CMK (cell line): ENCODE data around the gene GAREM1.
"Not testable (repeated sequence)": the region's sequence is repeated elsewhere in the genome, so short reads cannot be mapped to it uniquely, and the experiment has no call there.

Experiments
- DNase-seq: peaks from one replicate; pipeline ENCODE4 v3.0.0-alpha.2; 2010; ENCODE audit warnings: low read depth

The GAREM1 gene

DNA sequence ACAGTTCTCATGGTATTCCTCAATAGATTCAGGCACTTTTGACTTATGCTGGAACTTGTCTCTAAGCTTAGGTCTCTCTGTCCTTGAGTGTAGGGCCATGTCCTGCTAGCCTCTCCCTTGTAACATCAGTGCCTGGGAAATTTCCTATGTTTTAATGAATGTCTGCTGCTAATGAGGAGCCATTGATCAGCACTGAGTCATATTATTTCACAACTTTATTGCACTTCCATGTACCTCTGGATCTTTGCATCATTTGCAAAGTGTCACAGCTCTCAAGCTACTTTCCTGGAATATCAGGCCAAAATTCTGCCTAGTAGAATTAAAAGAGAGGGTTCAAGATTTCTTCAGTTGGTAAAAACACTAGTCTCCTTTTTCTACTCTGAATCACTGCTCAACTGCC, 102.5 kb downstream of the GAREM1 start:
- no peak for DNase-seq

DNA sequence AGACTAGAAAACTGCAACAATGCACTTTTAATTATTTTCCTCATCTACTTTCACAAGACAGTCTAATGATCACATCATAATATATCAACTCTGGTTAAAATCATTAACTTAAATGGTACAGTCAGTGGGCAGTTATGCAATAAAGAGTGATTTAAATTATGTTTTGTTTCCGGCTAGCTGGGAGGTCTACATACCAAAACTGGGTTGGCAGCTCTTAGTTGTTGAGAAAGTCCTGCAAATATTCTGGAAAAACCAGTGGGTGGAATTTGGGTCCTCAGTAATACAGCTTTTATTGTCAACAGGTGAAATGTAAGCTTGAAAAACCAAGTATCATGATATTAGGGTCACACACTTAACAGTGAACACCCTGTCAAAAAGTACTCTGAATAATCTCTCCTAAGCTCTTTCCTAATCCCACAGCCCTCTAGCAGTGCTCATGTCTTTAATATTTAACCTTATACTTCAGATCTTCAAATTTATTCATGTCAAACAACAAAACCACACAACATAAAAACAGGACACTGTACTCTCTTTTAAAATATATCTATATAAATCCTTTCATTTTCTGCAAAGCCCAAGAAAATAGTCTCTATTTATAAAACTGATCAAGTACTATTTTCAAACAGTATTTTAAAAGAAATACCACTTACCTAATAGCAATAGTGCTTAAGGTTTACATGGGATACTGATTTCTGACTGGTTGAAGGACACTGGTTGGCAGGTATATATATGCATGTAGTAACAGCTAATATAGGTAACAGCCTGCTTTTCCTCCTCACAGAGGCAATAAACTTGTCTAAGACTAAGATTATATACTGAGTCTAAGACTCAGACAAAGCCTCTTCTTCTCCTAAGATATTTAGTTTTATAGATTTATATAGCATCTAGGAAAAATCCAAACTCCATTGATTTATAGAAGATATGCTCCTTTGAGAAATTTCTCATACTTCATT, 103.8 kb downstream of the GAREM1 start:
- no peak for DNase-seq

DNA sequence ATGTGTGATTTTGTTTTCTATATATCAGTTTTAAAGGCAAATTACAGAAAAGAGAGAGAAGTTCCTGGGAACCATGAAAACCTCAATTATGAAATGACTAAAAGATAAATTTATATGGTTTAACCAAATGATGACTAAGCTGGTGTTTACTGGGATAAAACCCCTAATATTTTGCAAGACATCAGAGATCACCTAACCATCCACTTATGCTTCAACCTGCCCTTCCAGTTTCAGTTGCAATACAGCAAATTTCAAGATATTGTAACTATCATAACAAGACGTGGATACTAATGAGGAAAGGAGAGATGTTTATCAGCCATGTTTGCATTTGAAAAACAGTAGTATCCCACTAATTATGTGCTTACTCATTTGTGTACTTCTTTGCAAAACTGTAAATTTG, 108.2 kb downstream of the GAREM1 start:
- no peak for DNase-seq

DNA sequence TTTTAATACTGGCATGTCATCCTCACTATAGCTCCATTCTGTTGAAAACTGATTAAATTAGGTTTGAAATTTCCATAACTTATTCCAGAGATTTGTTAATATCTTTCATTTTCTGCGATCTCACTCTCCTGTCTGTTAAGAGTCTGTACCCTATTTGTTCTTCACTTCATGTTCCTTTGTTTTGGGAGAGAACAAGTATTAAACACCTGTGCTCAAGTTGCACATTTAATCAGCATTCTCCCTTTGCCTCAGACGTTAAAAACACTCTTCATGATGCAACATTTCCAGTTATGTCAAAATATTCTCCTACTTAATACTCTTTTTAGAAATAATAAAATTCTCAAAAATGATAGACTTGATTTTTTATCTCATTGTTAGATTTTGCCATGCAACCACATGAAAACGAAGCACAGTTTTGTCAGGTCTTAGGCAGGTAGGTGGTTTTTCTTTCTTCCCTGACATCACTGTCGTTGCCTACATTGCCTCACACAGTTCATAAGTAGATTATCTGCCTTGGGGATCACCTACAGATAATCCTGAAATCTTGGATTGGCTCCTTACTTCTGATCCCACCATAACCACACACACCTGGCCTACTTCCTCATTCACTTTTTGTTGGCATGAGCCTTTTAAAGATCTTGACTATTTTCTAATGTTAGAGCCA, 109.9 kb downstream of the GAREM1 start:
- no peak for DNase-seq

DNA sequence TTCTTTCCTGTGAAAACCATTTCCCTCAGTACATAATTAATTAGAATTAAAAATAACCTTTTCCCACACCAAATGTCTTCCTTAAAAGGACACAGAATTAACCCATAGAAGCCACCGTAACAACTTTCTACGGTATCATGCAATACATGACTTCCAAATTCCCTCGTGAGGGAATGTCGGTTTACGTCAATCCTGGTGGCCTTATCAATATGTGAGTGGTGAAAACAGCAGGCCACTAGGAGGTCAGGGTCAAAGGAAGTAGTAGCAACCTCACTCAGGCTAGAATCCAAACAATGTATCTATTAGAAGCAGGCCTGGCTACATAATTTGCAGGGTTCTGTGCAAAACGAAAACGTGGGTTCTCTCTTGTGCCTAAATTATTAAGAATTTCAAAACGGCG, 112.2 kb downstream of the GAREM1 start:
- no peak for DNase-seq

DNA sequence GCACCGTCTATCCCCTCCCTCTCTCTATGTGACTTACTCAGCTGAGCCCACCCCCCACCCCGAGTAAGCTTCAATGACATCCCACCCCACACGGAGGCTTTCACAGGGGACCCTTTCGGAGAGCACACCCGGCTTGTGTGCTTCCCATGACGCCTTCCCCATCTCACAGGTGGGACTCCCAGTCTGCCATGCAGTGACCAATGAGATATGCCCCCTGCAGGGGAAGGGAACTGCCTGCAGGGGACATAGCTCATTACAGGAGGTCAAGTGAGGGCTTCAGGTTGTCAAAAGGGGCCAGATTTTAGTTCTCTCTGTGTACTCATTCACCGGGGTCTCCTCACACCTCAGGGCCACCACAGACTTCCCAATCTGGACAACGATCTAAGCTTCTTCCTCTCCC, 112.6 kb downstream of the GAREM1 start:
- no peak for DNase-seq

DNA sequence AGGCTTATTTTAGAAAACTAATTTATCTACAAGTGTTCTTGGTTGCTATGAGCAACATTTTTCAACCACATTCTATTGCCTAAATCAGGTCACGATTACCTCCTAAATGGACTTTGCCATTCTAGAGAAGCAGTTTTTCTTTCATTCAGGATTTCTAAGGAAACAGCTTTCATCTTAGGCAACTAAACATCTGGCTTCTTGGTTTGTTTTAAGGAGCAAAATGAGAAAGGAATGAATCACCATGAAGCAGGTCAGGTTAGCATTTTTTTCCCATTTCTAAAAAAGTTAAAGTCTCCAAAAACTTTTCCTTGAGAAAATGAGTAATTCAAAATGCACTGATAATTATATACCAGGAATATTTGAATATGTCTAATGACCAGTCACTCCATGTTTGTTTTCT, 114.8 kb downstream of the GAREM1 start:
- DNase-seq: no peak

DNA sequence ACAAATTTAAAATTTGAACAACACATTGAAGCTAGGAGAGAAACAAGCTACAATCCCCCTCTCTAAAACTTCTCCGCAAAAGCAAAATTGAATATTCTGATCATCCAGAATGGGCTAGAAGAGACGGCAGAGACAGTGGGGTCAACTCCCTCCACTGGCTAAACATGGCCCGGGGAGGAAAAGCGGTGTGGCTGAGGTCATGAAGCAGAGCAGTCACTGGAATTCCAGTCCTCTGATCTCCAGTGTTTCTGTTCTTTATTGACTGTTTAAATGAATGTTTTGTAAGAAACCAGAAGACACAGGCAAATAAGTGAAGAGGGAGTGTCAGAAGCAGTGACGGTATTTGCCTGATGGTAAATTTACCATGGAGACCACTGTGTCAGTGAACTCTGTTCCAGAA, 116.2 kb downstream of the GAREM1 start:
- no peak for DNase-seq

DNA sequence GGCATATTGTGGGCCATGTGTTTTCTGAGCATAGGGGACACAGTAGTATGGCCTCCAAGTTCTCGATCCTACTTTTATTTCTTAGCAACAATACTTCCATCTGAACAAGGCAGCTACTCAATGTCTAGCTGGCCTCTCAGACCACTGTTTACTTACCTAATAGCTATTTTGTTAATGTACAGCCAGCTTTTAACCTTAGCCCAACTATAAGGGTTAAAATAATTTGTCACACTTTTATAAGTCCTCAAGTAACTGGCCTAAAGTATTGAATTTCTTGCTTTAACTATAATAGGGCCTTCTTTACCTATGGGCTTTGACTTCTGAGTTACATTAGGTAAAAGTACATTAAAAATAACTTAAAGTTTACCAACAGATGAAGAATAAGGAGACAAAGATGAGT, 117.4 kb downstream of the GAREM1 start:
- DNase-seq: no peak

DNA sequence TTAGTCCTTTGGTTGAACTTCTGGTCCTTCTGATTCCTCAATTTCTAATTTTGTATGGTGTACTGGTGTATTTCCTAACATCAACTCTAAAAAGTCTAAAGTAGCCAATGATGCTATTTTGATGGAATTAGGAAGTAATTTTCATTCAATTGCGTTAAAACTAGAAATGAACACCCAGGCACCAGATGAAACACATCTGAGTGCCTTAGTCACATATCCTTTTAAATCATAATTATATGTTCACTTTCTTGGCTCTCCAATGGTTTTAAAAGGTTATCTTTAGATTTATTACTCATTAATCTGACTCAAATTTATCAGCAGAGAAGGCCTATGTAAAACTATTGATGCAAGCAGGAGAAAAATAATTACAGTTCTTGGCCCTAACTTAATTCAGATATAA, 119.7 kb downstream of the GAREM1 start:
- no peak for DNase-seq

DNA sequence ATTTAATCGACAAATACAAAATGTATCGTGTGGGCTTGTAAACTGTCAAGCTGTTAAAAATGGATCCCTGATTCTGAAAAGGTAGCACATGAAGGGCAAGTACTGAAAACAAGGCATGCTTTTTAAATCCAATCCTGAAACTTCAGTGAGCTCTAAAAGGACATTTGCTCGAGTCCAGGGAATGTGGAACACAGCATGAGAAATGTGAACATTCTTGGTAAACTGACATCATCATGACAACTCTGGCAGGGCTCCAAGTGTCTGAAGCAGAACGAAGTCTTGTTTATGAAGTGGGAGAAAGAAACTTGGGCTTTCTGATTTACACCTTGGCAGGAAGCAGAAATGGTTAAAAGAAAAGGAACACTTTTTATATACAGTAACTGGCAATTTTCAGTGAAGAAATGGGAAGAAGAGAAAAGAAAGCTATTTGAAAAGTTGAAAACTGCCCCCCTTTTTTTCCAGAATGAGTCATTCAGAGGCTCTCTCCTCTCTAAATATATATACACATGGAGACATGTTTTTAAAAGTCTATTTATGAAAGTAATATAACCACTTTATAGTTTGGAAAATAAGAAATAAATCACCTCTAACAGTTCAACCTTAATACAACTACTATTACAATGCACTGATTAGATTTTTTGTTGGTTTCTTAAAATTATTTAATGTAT, 120.8 kb downstream of the GAREM1 start:
- DNase-seq: no peak

DNA sequence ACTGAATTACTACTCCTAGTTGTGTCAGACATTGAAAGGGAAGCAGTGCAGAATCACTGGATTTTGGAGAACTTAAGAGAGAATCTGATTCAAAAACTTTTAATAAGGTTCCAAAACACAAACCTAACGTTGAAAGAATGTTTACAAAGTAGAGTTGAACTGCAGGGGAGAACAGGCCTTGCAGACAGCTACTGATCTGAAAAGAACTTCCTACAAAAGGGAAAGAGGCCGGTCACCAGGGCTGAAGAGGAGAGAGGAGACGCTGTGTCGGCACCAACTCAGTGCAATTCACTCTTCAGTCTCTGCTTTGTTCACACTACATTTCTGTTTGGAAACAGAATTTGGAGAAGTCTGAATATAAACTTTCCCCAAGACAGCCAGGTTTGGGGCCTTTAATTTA, 124.0 kb downstream of the GAREM1 start:
- DNase-seq: no peak

DNA sequence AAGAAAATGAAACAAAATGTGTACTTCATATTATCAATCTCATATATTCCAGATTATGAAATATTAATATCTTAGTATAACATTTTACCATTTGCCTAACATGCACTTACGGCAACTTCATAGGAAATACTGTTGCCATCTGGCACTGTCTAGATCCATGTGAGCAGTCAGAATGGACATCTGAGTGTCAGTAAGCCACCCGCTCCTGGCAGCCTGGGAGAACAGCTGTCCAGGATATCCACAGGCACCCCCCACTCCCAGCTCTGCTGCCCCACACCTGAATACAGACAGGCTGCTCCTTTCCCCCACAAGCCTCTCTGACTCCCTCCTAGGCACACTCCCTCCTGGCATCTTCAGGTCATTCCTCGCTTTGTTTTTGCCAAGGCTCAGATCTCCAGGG, 127.0 kb downstream of the GAREM1 start:
- no peak for DNase-seq

DNA sequence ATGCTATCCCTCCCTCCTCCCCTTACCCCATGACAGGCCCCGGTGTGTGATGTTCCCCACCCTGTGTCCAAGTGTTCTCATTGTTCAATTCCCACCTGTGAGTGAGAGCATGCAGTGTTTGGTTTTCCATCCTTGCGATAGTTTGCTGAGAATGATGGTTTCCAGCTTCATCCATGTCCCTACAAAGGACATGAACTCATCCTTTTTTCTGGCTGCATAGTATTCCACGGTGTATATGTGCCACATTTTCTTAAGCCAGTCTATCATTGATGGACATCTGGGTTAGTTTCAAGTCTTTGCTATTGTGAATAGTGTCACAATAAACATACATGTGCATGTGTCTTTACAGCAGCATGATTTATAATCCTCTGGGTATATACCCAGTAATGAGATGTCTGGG, 129.6 kb downstream of the GAREM1 start:
- DNase-seq: not testable (repeated sequence)

DNA sequence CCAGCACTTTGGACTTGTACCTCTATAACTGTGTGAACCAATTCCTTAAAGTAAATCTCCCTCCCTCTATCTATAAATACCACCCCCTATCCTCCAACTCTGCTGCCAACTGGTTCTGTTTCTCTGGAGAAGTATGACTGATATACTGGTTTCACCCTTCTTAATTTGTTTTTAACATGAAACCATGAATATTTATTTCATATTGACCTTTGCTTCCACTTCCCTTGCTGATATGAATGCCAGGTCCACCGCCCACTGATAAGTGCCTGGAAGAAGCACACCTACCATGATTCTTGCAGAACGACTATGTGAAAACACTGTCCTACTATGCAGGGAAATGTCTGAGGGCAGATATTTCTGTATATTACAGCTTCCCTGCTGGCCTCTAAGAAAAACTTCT, 131.6 kb downstream of the GAREM1 start:
- no peak for DNase-seq

DNA sequence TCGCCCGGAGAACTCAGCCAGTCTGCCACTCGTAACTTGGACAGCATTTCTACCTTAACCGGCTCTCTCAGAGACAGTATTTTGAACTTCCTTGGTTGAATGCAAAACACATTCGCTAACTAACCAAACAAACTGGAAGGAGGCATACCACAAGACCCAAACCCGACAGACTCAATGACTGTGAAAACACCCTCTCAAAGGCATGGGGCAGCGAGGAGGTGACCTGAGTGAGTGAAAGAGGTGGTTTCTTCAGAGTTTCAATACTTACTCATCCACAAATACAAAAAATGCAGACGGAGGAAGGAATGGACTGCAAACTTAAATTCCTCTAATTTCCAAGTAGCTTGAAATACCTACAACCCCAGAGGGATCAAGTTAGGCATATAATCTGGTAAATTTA, 132.9 kb downstream of the GAREM1 start:
- DNase-seq: no peak

DNA sequence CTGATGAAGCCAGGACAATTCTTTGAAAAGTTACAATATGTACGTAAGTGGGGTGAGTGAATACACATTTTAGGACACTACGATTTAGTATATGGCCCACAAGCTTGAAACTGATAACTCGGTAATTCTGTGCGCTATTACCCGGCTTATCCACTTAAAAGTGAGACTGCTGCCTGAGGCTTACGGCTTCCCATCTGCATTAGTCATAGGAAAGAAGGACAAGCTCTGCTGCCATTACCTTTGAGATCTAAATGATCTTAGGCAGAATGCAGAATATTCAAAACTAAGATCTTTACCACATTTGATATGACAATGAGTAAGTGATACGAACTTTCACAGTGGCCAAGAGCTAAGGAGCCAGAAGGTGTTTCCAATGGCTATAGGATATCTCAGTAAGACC, 133.3 kb downstream of the GAREM1 start:
- DNase-seq: no peak

DNA sequence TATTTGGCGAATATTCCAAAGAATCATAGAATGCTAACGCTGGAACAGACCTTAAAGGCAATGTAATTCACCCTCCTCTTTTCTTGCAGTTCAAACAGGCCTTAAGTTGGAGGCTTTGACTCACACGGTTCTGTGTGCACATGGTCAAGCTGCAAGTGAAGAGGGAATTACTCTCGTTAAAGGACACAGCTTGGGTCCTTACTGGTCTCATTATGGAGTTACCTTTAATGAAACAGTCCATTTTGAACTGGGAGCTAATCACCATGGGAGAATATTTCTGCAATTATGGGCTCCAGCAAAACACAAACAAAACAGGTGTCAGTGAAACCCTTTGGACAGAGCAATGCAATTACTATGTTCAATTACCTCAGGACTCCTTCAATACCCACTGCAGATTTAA, 135.5 kb downstream of the GAREM1 start:
- DNase-seq: no peak

DNA sequence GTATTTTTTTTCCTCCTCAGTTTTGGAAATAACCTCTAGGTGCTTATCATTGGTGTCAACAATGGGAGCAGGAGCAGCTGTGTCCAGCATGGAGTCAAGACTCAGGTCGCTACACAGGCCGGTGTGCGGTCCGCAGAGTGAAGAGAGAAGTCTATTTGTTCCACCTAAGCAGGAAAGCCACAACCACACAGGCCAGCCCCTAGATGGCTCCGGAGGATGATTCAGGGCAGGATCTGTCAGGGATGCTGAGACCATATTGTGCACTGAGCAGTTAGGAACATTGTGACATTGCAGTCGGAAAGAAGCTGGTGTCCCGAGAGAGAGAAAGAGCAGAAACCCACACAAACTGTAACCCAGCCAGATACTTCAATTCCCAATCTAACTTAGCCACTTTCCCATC, 136.9 kb downstream of the GAREM1 start:
- no peak for DNase-seq

DNA sequence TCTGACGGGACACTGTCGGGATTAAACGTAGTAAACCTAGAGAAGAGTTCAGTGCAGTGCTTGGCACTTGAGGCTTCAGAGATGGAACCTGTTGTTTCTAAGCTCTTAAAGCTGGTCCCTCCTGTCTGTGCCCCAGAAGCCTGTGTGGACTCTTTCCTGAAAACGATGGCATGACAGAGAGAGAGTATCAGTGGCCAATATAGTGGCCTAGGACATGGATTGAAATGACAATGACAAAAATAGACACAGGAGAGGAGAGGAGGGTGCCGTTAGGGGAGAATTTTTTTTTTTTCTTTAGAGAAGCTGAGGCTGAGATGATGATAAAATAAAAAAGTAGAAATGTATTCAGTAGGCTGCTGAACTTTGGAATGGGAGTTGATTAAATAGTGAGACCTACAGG, 138.0 kb downstream of the GAREM1 start:
- no peak for DNase-seq

DNA sequence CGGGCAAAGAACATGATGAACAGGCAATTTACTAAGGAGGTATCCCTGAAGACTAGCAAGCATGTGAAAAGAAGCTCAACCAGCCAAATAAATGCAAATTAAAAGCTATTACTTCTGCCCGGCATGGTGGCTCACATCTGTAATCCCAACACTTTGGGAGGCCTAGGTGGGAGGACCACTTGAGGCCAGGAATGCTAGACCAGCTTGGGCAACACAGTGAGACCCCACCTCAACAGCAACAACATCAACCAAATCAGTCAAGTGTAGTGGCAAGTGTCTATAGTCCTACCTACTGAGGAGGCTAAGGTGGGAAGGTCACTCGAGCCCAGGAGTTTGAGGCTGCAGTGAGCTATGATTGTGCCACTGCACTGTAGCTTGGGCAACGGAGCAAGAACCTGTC, 141.7 kb downstream of the GAREM1 start:
- DNase-seq: no peak

DNA sequence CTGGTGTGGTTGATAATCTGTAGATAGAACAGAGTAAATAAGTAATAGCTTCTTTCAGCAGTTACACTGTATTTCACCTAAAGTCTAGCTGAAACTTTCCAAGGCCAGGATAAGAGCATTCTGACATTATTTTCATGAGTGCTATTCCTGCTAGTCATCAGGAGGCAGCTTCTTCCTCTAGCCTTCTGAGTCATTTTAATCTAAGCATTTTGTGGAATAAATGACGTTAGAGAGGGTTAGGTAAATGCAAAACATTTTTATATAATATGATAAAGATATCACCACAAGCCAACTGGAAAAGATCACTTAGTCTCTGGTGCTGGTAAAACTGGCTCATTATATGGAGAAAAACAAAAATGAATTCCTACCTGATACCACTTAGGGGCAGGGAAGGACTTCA, 142.3 kb downstream of the GAREM1 start:
- DNase-seq: no peak
